ENCODE measurements around the gene PCDHGA11. TPM values are rescaled to one million over a fixed set of nuclear protein-coding genes. Genes with fewer than 3 reads are reported as not detected.

The PCDHGA11 gene
- total RNA-seq, 1 experiment from 2014 or later: 8.4 TPM

- ChIA-PET POLR2A (no interaction called here), CTCF (interaction anchor here (0.5 to 1.7 kb wide), 9 partner anchors 10 to 161 kb away, joined by 4 to 15 read pairs (median 5); partner anchors contain the start of genes PCDHGA10, PCDHGA11, PCDHGA8 and PCDHGB3)
- no peaks in the 10 kb centered on the region for H3K4me1 Mint-ChIP-seq
- no peak within 1 kb of the TSS for H3K4me3 Mint-ChIP-seq
- TF ChIP-seq TCF7 (CRISPR knock-in tag; IDR thresholded peaks at IDR 0.05; ENCODE audit: low read depth) (no peak), FOXP4 (CRISPR knock-in tag; IDR thresholded peaks at IDR 0.05) (no peak), ZNF281 (CRISPR knock-in tag; IDR thresholded peaks at IDR 0.05) (no peak), ETV6 (CRISPR knock-in tag; IDR thresholded peaks at IDR 0.05) (no peak), JAZF1 (CRISPR knock-in tag; IDR thresholded peaks at IDR 0.05) (no peak), ZNF512 (CRISPR knock-in tag; IDR thresholded peaks at IDR 0.05; ENCODE audit: borderline replicate concordance) (no peak), NFE2L1 (CRISPR knock-in tag; IDR thresholded peaks at IDR 0.05) (no peak), NR2C2 (CRISPR knock-in tag; IDR thresholded peaks at IDR 0.05) (no peak), CREM (CRISPR knock-in tag; IDR thresholded peaks at IDR 0.05) (no peak), ZNF671 (CRISPR knock-in tag; IDR thresholded peaks at IDR 0.05) (no peak), ZNF396 (CRISPR knock-in tag; IDR thresholded peaks at IDR 0.05; ENCODE audit: borderline replicate concordance) (no peak), USF2 (CRISPR knock-in tag; IDR thresholded peaks at IDR 0.05) (no peak)
- H3K36me3 Mint-ChIP-seq: peaks cover 50% of the 10 kb centered on the region
- ATAC-seq (no peak), DNase-seq (ENCODE audit: low spot score) (no peak)
- peaks cover 43% of the 10 kb centered on the region for H3K9me3 Mint-ChIP-seq
- peaks cover 14% of the 10 kb centered on the region for H3K27me3 Mint-ChIP-seq (ENCODE audit: low read depth)
- H3K27ac Mint-ChIP-seq: no peak within 1 kb of the TSS
Observed at GRCh38 chr5:141402553-141403243, 18.2 kb upstream of the PCDHGA11 start, which contains the start of gene PCDHGA9. TSS of gene PCDHGA9 (plus strand) at chr5:141402778. CDS start at chr5:141402953, 175 bp downstream.

- peaks cover 17% of the 10 kb centered on the region for H3K27me3 Mint-ChIP-seq (ENCODE audit: low read depth)
- no peak overlapping the region for H3K27ac Mint-ChIP-seq
- ChIA-PET POLR2A (no interaction called here), CTCF (interaction anchor here (0.6 to 1.7 kb wide), 9 partner anchors 10 to 160 kb away, joined by 3 to 15 read pairs (median 5); partner anchors contain the start of genes PCDHGA10, PCDHGA11, PCDHGA8 and PCDHGB3)
- ATAC-seq (no peak), DNase-seq (ENCODE audit: low spot score) (no peak)
- H3K4me1 Mint-ChIP-seq: peaks cover 3% of the 10 kb centered on the region
- H3K36me3 Mint-ChIP-seq: peaks cover 49% of the 10 kb centered on the region
- no peak overlapping the region for H3K4me3 Mint-ChIP-seq
- no peak for TF ChIP-seq IRF2 (CRISPR knock-in tag; IDR thresholded peaks at IDR 0.05; ENCODE audit: borderline replicate concordance, low read depth)
- TF ChIP-seq ZNF423 (CRISPR knock-in tag; IDR thresholded peaks at IDR 0.05): no peak
- no peak for TF ChIP-seq MLX (CRISPR knock-in tag; IDR thresholded peaks at IDR 0.05)
- TF ChIP-seq TP53 (CRISPR knock-in tag; IDR thresholded peaks at IDR 0.05): no peak
- no peak for TF ChIP-seq ZNF138 (CRISPR knock-in tag; conservative IDR thresholded peaks at IDR 0.05)
- no peak for TF ChIP-seq ZNF671 (CRISPR knock-in tag; IDR thresholded peaks at IDR 0.05)
- TF ChIP-seq ERG (CRISPR knock-in tag; IDR thresholded peaks at IDR 0.05): no peak
- no peak for TF ChIP-seq CBFB (CRISPR knock-in tag; IDR thresholded peaks at IDR 0.05; ENCODE audit: low read depth)
- TF ChIP-seq ESRRA (CRISPR knock-in tag; IDR thresholded peaks at IDR 0.05; ENCODE audit: borderline replicate concordance): no peak
- TF ChIP-seq CTCF (IDR thresholded peaks at IDR 0.05): no peak
- H3K9me3 Mint-ChIP-seq: peaks cover 43% of the 10 kb centered on the region
Observed at GRCh38 chr5:141403387-141403786, 17.5 kb upstream of the PCDHGA11 start.
